Nephron (organoid): Measurements from ENCODE around the gene EFNA3.

Source experiments
- H3K27ac Mint-ChIP-seq, 3 experiments: 2 replicates each; pipeline ENCODE4 v1.8.0; 2020; ENCODE audit warnings: mixed read lengths in 3 of 3, mild to moderate bottlenecking in 2 of 3, moderate library complexity in 1 of 3
- H3K27me3 Mint-ChIP-seq: 2 replicates; pipeline ENCODE4 v1.8.0; 2021; ENCODE audit warnings: low read depth, mild to moderate bottlenecking, moderate library complexity, mixed read lengths
- H3K36me3 Mint-ChIP-seq: 2 replicates; pipeline ENCODE4 v1.8.0; 2020; ENCODE audit warnings: low read depth, mixed read lengths
- H3K4me1 Mint-ChIP-seq: 2 replicates; pipeline ENCODE4 v1.8.0; 2020; ENCODE audit warnings: mixed read lengths
- H3K4me3 Mint-ChIP-seq, 3 experiments: 2 replicates each; pipeline ENCODE4 v1.8.0; 2020; ENCODE audit warnings: mild to moderate bottlenecking in 3 of 3, mixed read lengths in 3 of 3, moderate library complexity in 2 of 3
- H3K9me3 Mint-ChIP-seq: 2 replicates; pipeline ENCODE4 v1.8.0; 2020; ENCODE audit warnings: mixed read lengths
- TF ChIP-seq, protein P1 (sequence below), 3 experiments: fragments of 200-600 bp; sonication (generic); IDR thresholded peaks; one replicate each; pipeline ENCODE4 v1.5.0; 2021; ENCODE audit warnings: antibody characterized with exemption in 3 of 3; ENCODE audit not compliant: unreplicated experiment in 3 of 3

The EFNA3 gene

GRCh38 chr1:155050560-155051341 is 27.9 kb upstream of the EFNA3 start, which contains the start of gene ADAM15:
Gene ADAM15 (plus strand): TSS chr1:155051316. CDS start chr1:155051387, 71 bp downstream.
- H3K27me3 Mint-ChIP-seq: peaks cover 8% of the 10 kb centered on the region
- H3K36me3 Mint-ChIP-seq: no peaks in the 10 kb centered on the region
- TF ChIP-seq, protein P1, sequence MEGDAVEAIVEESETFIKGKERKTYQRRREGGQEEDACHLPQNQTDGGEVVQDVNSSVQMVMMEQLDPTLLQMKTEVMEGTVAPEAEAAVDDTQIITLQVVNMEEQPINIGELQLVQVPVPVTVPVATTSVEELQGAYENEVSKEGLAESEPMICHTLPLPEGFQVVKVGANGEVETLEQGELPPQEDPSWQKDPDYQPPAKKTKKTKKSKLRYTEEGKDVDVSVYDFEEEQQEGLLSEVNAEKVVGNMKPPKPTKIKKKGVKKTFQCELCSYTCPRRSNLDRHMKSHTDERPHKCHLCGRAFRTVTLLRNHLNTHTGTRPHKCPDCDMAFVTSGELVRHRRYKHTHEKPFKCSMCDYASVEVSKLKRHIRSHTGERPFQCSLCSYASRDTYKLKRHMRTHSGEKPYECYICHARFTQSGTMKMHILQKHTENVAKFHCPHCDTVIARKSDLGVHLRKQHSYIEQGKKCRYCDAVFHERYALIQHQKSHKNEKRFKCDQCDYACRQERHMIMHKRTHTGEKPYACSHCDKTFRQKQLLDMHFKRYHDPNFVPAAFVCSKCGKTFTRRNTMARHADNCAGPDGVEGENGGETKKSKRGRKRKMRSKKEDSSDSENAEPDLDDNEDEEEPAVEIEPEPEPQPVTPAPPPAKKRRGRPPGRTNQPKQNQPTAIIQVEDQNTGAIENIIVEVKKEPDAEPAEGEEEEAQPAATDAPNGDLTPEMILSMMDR (IDR thresholded peaks at IDR 0.05; ENCODE audit: unreplicated experiment in 3 of 3): peak; percentile 78 to 96 (median 83)
- peaks cover 18% of the 10 kb centered on the region for H3K4me1 Mint-ChIP-seq
- peak within 1 kb of the TSS; percentile 88 to 89 (median 88) for H3K4me3 Mint-ChIP-seq
- H3K27ac Mint-ChIP-seq: peak within 1 kb of the TSS; percentile 75 to 94 (median 91)
- no peaks in the 10 kb centered on the region for H3K9me3 Mint-ChIP-seq

DNA sequence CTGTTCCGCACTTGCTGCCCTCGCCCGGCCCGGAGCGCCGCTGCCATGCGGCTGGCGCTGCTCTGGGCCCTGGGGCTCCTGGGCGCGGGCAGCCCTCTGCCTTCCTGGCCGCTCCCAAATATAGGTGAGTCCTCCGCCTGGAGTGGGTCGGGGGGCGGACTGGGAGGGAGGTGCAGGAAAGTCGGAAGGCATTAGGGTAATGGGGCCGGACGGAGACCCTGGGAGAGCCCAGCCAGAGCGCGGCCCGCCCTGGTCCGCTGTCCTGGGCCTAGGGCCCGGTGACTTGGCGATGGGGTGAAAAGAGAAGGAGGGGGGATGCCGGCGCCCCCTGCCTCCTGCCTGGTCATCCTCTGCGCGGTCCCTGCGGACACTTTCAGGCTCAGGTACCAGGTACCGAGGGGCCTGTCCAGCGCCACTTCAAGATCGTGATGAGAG is 27.3 kb upstream of the EFNA3 start:
- TF ChIP-seq, protein P1 (IDR thresholded peaks at IDR 0.05; ENCODE audit: unreplicated experiment in 3 of 3): no peak
- no peak overlapping the region for H3K27ac Mint-ChIP-seq
- no peaks in the 10 kb centered on the region for H3K9me3 Mint-ChIP-seq
- H3K27me3 Mint-ChIP-seq: peaks cover 8% of the 10 kb centered on the region
- H3K36me3 Mint-ChIP-seq: no peaks in the 10 kb centered on the region
- peak overlapping the region; percentile 80 to 85 (median 81) for H3K4me3 Mint-ChIP-seq
- H3K4me1 Mint-ChIP-seq: peaks cover 18% of the 10 kb centered on the region

- H3K9me3 Mint-ChIP-seq: no peaks in the 10 kb centered on the region
- H3K4me1 Mint-ChIP-seq: peaks cover 18% of the 10 kb centered on the region
- H3K36me3 Mint-ChIP-seq: no peaks in the 10 kb centered on the region
- TF ChIP-seq, protein P1 (IDR thresholded peaks at IDR 0.05; ENCODE audit: unreplicated experiment in 3 of 3): no peak
- peak overlapping the region; percentile 80 to 85 (median 81) for H3K4me3 Mint-ChIP-seq
- no peak overlapping the region for H3K27ac Mint-ChIP-seq
- peaks cover 8% of the 10 kb centered on the region for H3K27me3 Mint-ChIP-seq
These were observed 26.7 kb upstream of the EFNA3 start for GRCh38 chr1:155051777-155052398.

DNA sequence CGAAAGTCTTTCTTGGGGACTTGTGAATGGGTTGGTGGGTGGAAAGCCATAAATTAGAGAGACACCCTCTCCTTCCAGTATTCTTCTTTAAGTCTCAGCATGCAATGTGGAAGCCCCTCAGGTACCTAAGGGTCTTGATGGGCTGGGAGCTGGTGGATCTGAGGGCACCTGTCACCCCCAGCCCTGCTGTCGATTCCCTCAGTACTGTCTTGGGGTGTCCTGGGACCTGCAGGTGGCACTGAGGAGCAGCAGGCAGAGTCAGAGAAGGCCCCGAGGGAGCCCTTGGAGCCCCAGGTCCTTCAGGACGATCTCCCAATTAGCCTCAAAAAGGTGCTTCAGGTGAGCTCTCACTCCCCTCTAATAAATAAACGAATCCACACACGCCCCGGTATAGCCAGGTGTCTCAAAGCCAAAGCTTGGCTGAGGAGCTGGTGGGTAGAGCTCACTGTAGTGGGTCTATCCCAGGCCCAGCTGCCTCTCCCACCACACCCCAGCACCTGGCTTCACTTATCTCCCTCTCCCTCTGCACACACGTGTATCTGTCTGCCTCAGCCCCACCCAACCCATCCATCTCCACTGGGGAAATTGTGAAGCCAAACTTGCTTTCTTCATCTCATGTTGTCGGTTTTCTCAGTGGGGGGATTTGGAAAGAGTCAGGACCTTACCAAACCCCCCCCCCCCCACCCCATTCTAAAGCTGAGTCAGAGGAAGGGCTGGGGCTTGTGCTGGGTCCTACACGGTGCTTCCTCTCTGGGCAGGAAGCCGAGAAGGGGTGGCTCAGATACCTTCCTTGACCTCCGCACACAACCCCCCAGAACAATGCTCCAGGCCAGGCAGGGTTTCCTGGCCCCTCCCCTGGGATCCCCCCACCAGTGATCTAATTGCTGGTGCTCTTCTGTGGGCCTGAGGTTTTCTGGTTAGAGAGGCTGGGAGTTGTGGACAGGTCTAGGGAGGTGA is 25.9 kb upstream of the EFNA3 start:
- Mint-ChIP-seq H3K4me1 (peaks cover 18% of the 10 kb centered on the region), H3K27me3 (peaks cover 8% of the 10 kb centered on the region), H3K27ac (no peak overlapping the region), H3K36me3 (no peaks in the 10 kb centered on the region), H3K9me3 (no peaks in the 10 kb centered on the region), H3K4me3 (peak overlapping the region; percentile 80 to 85 (median 81))
- TF ChIP-seq, protein P1 (IDR thresholded peaks at IDR 0.05; ENCODE audit: unreplicated experiment in 3 of 3): no peak

DNA sequence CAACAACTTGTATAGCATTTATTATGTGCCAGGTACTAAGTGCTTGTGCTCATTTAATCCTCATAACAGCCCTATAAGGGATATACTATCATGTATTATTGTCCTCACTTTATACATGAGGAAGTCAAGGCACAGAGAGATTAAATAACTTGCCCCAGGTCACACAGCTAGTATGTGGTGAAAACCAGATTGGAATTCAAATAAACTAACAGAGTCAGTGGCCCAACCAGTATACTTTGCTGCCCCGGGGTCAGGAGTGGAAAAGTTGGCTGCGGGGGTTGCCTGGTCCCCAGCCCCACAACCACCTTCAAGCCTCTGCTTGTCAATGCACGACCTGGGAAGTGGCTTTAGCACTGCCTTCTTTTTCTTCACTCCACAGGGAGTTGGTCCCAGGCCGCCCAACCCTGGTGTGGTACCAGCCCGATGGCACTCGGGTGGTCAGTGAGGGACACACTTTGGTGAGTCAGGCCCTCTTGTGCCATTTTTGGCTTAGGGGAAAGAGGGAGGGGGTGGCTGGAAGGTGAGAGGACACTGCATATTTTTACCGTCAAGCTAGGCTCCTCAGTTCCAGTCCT is 25.0 kb upstream of the EFNA3 start:
- H3K27ac Mint-ChIP-seq: no peak overlapping the region
- TF ChIP-seq, protein P1 (IDR thresholded peaks at IDR 0.05; ENCODE audit: unreplicated experiment in 3 of 3): no peak
- peaks cover 8% of the 10 kb centered on the region for H3K27me3 Mint-ChIP-seq
- peak overlapping the region; percentile 57 to 61 (median 60) for H3K4me3 Mint-ChIP-seq
- H3K9me3 Mint-ChIP-seq: no peaks in the 10 kb centered on the region
- no peaks in the 10 kb centered on the region for H3K36me3 Mint-ChIP-seq
- H3K4me1 Mint-ChIP-seq: peaks cover 16% of the 10 kb centered on the region
